Activated CD4-positive, alpha-beta T cell treated with anti-CD3 and anti-CD28 coated beads for 1 hour (primary cell): ENCODE data around the gene RARRES1.
"Not testable (repeated sequence)": the region's sequence is repeated elsewhere in the genome, so short reads cannot be mapped to it uniquely, and the experiment has no call there.

Experiments used
- DNase-seq: peaks from one replicate; pipeline ENCODE4 v3.0.0-alpha.2; 2020

Gene RARRES1

DNA sequence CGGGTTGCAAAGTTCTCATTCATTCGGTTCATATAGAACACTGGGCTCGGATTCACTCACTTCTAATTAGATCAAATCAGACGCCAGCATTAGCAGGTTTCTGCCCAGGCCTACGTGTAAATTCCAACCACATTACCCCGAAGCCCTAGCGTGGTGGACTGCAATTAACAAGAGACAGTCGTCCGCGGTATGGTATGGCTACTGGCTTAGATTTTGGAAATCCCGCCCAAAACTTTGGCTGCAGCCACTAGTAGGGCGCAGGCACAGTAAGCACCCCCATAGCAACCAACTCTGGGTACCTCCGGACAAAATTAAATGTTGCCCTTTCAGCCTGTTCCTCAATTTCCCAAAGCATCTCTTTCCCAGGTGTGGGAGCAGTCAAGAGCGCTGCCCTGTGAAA, 771 bp downstream of the RARRES1 start:
- DNase-seq = no peak

DNA sequence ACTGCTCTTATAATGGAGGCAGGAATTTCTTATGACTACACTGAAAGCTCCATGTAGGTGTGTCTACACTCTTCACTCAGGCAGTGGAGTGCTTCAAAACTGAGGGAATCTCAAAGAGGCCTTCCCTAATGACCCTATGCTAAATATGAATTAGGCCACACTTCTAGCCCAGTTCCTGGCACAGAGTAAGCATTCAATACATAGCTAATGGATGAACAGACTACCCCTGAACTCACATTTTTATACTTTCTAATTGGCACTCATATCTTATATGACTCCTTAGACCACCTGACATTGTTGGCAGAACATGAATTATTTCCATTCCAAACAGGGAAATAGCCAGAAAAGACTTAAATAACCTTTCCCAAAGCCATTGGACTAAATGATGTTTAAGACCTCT, 3.4 kb downstream of the RARRES1 start:
- no peak for DNase-seq

DNA sequence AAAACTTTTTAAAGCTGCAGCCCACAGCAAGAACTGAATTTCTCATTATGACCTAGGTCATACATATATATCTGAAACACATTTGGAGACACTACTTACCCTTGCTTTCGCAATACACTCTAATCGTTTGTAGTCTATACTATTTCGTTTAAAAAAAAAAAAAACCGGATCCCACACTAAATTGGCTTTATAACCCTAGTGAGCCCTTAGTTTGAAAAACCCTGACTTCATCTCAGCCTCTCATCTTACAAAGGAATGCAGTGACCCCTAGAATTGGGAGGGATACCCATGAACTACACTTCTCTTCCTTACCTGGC, 4.2 kb downstream of the RARRES1 start:
- DNase-seq = no peak

DNA sequence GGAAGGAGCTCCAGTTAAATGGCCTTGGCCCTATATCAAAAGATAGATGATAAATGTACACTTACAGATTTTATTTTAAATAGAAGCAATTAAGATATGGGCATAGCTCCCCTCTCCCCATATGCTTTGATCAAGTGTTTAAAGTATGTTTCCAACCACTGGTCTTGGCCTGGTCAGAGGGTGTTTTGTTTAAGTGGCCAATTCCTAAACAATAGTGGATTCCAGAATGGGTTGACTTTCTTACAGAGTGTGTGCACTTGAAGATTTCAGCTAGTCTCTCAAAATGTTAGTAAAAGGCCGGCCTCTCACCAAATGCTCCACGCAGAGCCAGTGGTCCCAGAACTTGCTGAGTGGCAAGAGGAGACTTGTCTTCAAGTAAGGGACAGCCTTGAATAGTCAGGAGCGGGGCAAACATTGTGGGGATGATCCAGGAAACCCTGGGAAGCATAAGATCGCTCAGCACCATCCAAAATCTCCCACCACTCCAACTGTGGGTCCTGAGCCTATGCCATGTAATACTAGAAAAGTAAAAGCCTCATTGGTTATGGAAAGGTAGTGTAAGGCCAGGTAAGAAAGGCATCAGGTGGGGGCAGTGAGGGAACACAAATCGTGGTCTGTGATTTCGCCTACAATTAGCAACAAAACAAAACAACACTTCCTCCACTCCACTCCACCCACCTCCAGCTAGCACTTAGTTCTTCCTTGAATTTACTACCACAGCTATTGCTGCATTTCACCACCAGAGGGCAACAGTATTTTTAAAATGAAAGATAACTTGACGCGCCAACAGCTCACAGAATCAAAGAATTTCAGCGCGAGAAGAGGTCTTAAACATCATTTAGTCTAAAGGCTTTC, 4.8 kb downstream of the RARRES1 start:
- no peak for DNase-seq

DNA sequence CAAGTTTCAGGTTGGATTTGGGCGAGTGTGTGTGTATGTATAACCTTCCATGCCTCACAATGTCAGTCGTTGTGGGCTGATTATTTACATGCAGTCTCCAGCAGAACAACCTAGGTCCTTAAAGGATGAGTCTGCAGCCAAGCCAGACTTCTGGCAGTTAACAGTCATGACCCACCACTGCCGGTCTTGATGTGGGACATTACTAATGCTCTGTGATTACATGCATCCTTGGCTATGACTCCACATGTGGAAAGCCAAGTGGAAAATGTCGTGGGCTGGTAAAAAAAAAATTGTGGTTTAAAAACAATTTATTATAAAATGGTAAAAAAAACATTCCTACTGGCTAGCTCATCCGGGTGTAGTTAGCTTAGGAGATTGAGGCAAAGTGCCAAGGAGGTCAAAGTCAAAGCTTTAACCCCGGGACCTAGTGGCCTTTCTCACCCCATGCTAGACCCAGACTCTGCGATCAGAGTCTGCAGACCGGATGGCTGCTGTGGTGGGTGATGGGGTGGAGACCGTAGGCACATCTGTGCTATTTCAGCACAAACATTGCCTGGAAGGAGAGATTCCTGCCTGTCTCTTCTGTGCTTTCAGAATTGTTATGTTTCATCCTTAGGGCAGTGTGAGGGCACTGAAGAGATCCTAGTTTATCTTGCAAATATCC, 6.8 kb downstream of the RARRES1 start:
- DNase-seq = no peak

DNA sequence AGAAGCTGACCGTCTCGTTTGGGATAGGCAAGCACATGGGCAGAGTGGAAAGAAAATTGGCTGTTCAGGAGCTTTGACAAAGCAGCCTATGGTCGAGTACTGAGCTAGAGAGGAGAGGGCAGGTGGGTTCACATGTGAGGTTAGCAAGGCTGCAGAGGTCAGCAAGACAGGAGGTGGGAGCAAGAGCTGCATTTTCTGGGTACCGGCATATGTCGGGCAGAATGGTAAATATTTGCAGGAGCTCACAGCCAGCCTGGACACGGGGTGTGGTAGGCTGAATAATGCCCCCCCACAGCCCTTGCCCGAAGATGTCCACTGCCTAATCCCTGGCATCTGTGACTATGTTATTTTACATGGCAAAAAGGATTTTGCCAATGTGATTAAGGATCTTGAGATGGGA, 8.3 kb downstream of the RARRES1 start:
- DNase-seq = no peak

DNA sequence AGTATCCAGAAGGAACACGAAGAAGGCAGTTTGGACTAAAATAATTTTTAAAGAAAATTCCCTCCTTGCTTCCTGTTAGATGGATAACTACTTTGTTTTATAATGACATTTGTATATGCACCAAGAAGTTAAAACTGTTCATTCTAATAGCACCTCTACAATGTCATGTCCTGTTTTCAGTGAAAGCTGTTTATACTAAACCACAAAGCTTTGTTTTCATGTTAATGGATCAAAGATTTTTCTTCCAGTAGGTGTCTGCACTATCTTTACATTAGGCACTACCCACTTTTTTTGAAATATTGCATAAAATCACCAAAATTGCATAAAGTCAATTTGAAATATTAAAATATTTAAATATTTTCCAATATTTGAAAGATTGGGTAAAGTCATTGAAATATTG, 10.1 kb downstream of the RARRES1 start:
- DNase-seq = no peak

DNA sequence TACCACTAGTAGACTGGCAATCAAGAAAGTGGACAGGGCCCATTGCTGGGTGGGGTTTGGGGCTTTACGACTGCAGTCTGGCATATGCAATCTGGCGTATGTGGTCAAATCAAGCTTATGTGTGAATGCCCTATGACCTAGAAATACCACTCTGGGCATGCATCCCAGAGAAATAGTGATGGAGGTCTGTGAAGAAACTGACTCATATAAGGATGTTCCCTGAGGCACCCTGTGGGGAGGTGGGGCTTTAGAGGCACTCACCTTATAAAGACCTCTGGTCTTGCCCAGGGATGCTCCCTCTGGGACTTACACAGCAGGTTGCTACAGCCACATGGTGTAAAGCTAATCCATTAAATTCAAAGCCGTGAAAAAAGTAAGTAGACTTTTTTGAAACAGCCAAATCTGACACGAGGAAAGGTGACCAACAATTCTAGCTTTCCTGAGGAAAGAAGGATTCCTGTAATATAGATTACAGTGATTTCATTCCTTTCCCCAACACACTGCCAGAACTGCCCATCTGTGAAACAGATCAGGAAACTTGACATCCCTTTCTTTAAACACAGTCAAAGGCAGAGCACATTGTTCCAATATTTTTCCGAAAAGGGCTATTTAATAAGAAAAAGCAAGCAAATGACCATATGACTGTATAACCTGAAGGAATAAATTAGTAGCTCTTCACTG, 13.6 kb downstream of the RARRES1 start:
- no peak for DNase-seq

DNA sequence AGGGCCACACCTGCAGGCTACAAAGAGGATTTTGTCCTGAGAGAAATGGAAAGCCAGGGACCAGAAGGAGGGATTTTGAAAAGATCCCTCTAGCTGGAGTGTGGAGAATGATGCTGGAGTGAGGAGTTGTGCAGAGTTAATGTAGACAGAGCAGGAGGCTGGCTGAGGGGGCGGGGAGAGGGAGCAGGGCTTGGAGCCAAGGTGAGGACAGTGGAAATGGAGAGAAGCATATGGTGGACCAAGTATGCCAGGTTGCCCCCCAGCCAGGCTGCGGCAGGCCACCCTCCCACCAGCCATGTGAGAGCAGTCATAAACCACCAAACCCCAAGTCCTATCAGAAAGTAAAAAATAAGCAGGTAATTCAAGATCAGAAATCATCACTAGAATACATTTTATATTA, 14.7 kb downstream of the RARRES1 start:
- DNase-seq = no peak

DNA sequence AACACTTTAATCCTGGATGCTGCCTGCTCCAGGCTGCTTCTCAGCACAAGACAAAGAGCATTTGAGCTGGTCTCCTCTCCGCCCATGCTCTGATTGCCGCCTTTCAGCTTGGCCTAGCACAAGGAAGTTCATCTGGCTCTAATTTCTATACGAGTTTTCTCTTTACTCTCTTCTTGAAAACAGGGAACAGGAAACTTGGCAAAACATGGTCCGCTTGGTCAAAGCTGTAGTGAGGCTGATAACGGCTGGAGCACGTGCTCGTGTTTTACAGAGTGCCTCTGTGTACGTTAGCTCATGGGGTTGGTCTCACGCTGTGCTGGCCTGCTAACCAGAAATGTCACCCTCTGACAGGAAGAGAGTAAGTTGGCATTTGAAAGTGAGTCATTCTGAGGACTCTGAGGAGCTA, 19.2 kb downstream of the RARRES1 start:
- DNase-seq = no peak

DNA sequence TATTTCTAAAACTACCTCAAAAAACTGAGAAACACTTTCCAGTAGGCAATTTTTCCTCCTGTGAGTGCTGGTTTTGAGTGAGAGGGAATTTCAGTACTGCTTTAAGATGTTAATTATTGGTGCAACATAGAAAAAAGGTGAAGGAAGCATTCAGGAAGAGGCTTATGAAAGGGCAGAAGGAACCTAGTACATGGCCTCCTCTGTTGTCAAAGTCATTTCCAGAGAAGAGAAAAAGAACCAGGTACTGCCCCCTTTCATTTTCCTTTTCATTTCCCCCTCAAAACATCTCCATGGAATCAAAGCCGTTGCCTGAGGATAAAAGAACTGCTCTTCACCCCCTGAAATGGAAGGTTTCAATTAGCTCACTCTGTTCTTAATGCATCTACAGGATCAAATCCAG, 19.8 kb downstream of the RARRES1 start:
- DNase-seq = no peak

DNA sequence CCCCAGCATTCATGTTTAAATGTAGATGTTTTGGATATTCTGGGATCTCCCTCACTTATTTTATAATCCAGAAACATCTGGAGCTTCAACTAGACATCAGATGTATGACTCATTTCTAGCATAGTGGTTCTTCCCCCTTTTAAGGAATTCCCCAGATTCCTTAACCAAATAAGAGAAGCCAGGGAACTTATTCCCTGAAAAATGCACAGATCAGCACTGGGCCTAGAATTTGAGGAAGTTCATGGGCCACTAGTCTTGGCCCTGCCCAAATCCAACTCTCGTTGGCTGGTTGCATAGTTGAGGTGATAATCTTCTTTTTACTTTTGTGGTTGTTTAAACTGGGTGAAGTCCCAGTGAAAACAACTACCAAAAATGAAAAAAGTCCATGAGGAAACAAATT, 20.4 kb downstream of the RARRES1 start:
- DNase-seq = no peak

DNA sequence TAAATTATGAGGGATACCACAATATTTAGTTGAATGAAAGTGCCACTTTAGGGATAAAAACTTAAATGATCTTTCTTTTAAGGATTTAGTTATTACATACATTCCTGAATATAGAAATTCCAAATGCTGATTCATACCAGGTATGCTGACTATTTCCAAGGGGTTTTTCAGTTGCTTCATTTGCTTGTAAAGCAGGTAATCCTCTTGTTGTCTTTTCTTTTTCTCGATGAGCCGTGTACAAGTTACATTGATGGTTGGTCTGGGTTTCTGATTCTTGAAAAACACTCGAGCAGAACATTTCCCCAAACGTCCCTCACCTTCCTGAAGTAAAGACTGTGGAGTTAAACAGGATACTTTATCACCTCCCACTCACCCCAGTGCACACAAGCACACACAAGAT, 21.7 kb downstream of the RARRES1 start:
- DNase-seq = no peak

DNA sequence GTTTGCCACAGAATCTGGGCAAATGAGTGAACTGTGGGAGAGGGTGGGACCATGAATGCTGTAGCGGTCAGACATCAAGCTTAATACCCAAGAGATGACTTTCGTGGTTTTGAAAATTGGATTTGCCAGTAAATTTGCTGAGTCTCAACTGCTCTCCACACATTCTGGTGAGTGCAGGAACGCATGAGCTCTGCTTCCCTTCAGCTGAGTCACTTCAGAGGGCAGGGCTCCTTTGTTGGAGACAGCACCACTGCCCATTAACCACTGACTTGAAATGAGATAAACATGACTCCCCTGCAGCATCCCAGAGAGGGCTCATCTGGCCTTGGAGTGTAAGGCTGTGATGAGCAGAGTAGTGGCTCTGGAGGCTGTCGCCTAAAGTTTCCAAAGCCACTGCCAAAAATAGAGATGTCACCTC, 22.6 kb downstream of the RARRES1 start:
- DNase-seq = no peak

DNA sequence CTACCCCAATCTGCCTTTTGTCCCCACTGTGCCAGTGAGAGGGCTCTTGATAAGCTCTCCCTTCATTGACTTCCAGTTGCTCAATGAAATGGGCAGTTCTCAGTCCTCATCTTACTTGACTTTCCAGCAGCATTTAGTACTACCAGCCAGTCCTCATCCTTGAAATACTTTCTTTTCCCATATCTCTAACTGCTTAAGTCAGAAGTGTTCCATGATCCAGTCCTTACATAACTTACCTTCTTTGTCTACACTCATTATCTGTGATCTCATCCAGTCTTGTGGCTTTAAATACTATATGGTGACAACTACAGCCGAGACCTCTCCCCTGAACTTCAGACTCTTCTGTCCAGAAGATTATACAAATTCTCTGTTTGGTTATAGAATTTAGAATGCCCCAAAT, 28.7 kb downstream of the RARRES1 start:
- DNase-seq = no peak

DNA sequence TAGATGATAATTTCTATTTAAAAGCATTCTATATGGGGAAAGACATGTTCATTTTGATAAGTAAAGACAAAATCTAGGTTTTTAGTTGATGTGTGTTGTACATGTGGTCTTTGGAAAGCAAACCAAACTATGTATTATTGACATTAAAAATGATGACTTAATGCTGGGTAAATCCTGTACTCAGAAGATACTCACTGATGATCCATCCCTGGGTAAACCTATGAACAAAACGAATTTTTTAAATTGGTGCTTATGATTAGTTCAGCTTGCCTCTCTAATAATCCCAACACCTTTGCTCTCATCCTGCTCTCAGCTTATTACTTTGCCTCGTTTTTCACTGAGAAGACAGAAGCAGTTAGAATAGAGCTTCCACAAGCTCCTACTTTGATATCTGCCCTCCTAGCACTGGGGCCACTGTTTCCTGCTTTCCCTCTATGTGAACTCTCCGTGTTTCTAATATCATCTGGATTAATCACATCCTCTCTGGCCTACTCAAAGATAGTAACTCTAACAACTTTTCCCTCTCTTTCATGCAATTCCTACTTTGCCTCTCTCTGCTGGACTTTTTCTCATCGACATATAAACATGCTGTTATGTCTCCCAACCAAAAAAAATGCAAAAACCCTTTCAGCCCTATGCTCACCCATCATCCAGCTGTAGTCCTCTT, 29.3 kb downstream of the RARRES1 start:
- no peak for DNase-seq

DNA sequence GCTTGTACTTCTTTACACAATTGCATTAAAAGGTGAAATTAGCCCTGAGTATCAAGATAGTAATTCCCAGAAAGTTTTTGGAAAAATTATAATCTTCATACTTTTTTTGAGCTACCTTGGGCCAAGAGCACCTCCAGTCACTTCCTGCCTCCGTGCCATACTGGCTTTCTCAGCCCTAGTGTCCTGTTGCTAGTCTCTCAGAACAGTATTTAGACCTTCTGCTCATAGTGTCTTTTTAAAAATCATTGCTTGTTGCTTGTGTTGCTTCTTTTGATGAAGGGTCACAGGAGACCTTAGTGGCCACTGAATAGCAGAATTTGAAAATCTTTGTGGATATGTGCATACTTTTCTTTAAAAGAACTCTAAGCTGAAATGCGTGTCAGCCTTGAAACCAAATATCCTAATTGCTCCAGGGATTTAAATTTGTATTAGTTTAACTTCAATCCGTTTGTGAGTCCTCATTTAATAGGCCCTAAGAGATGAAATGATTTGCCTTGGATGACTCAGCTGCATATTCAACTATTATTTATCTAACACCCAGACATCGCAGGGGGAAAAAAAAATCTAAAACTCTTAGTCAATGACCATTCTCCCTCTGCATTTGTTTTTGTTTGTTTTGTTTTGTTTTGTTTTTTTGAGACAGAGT, 30.7 kb downstream of the RARRES1 start:
- no peak for DNase-seq

DNA sequence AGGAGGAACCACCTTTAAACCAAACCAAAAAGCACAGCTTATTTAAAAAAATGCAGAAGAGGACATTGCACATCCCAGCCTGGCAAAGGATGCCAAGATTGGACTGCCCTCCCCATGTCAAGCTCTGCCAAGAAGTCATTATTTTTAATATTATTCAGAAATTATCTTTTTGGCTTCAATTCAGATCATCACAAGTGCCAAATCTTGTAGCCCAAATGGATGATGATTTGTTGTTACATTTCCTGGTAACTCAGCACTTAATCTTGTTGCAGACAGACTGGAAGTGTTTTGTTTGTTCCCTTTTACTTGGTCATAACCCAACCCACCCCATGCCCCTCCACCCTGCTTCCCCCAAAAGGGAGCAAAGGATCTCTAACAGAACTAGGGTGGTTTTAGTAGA, 31.7 kb downstream of the RARRES1 start:
- no peak for DNase-seq

DNA sequence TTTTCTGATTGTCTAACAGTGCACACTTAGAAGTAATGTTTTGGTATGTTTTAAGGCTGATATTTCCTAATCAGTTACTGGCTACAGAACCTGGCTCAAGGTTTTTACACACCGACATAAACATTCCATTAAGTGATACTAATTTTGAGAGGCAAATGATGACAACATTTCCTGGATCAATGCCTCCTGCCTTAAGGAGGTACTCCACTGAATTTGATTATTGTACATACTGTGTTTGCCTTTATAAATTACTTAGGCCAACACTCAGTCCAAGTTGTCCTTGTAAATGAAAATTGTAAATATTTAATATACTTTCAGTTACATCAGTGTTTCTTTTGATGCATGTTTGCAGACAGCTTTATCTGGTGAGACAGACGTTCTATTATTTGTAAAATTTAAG, 35.6 kb downstream of the RARRES1 start:
- DNase-seq = no peak

DNA sequence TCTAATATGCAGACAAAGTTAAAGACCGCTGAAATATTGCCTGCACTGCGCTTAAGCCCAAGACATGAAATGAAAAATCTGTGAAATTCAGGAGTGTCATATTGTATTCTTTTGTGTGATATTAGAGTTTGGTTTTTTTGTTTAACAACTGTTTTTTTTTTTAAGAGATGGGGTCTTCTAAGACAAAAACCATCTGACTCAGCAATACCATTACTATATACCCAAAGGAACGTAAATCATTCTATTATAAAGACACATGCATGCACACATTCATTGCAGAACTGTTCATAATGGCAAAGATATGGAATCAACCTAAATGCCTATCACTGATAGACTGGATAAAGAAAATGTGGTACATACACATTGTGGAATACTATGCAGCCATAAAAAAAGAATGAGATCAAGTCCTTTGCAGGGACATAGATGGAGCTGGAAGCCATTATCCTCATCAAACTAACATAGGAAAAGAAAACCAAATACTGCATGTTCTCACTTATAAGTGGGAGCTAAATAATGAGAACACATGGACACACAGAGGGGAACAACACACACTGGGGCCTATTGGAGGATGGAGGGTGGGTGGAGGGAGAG, 38.3 kb downstream of the RARRES1 start:
- not testable (repeated sequence) for DNase-seq

DNA sequence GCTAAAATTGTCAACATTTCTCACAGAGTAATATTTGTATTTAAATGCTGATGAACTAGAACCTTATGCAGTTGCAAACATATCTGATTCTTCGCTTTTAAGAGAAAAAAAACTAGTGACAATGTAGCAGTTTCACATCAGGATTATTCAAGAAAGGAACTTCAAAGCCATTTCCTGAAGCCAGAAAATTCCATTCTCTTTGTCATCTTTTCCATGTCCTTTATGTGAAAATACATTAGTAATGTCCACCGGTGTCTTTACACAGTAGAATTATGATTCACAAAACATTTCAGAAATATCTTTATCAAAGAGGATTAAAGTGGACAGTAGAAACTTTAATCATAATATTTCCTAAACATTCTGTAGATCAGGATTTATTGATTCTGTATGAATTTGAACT, 47.1 kb downstream of the RARRES1 start:
- no peak for DNase-seq

DNA sequence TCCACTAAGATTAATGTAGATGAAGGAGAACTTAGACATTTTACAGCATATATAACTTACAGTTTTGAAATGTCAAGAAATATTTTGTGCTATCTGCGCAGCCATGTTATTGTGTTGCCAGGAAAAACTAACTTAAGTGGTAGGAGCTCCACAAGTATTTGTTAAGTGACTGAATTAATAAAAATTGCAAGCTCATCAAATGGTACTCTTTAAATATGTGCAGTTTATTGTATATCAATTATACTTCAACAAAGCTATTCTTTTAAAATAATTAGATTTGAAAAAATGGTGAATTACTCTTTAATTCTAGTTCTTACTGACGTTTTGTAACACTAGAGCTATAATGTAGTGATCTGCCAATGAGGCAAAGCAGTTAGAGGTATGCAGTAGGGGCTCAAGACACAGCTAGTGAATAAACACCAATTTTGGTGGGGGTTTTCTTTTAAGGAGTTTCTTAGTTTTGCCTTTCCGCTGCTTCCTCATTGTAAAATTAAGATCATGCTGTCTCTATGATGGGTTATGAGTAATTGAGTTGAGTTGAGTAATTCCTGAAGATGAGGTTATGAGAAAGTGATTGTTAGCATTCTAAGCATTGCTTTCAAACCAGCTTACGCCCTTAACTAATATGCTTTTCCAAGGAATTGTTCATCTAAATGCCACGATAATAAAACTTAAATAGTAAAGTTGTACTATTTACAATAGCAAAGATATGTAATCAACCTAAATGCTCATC, 48.9 kb downstream of the RARRES1 start:
- no peak for DNase-seq
